Stimulated activated effector memory CD8-positive, alpha-beta T cell treated with anti-CD3 and anti-CD28 coated beads, Interleukin-12 subunit alpha, Interleukin-12 subunit beta, amount 100 ng/mL, for 72 hours (primary cell): ENCODE data around the gene KCNJ3.

Experiments used
- ATAC-seq: fragments of 150-1000 bp; cut with Tn5 transposase; 2 replicates; pipeline ENCODE4 v1.10.0; 2021
- DNase-seq, 2 donors: peaks; one replicate each; pipeline ENCODE4 v3.0.0; 2021 to 2022; ENCODE audit warnings: low spot score in 2 of 2
- H3K27ac Mint-ChIP-seq: one replicate; pipeline ENCODE4 v1.8.0; 2022; ENCODE audit warnings: mild to moderate bottlenecking, mixed read lengths
- H3K36me3 Mint-ChIP-seq: one replicate; pipeline ENCODE4 v1.8.0; 2022; ENCODE audit warnings: mild to moderate bottlenecking, mixed read lengths
- H3K4me1 Mint-ChIP-seq: one replicate; pipeline ENCODE4 v1.8.0; 2022; ENCODE audit warnings: mixed read lengths
- H3K4me3 Mint-ChIP-seq: one replicate; pipeline ENCODE4 v1.8.0; 2022; ENCODE audit warnings: mild to moderate bottlenecking, mixed read lengths
- H3K9me3 Mint-ChIP-seq: one replicate; pipeline ENCODE4 v1.8.0; 2022; ENCODE audit warnings: mixed read lengths

The KCNJ3 gene

DNA sequence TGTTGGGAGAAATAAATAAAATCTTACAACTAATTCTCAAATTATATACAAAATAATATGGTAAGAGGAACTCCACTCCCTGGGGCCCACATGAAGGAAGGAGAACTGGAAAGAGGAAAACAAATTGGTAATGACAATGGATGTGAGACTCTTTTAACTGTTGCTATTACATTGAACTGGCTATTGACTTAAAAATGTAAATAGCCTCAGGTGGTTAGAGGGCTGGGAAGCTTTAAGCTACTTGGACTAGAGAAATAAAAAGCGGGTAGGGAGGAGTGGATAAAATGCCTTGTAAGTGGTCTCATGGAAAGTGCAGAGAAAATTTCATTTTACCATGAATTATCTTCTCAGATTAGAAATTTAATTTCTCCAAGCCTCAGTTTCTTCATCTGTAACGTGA is 64.1 kb downstream of the KCNJ3 start:
- no peaks in the 10 kb centered on the region for H3K36me3 Mint-ChIP-seq
- no peak overlapping the region for H3K4me3 Mint-ChIP-seq
- peaks cover 5% of the 10 kb centered on the region for H3K9me3 Mint-ChIP-seq
- H3K27ac Mint-ChIP-seq, result no peak overlapping the region
- H3K4me1 Mint-ChIP-seq, result no peaks in the 10 kb centered on the region
- no peak for DNase-seq
- ATAC-seq, result no peak

- no peak for ATAC-seq
- Mint-ChIP-seq H3K36me3 (no peaks in the 10 kb centered on the region), H3K4me1 (no peaks in the 10 kb centered on the region)
Observed at GRCh38 chr2:154771664-154772284, 73.3 kb downstream of the KCNJ3 start.

DNA sequence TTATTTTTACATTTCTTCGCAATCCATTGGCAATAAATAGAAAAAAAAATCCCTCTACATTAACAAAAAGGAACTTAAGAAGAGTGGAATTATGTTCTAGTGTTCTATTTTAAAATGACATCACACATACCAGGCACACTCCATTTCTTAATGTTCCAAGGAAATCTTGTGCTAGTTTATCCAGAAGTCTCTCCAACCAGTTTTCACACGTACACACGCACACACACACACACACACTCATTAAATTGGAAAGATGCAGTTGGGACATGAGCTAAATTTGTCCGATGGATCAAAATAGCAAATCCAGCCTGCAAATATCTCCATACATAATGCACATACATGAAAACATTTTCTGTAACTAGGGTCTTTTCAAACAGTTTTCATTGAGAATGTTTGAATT is 78.3 kb downstream of the KCNJ3 start:
- Mint-ChIP-seq H3K36me3 (no peaks in the 10 kb centered on the region), H3K9me3 (peaks cover 17% of the 10 kb centered on the region), H3K4me3 (no peak overlapping the region), H3K27ac (no peak overlapping the region), H3K4me1 (no peaks in the 10 kb centered on the region)
- ATAC-seq (no peak), DNase-seq (no peak)

More at GRCh38 chr2:154771664-154772284, 73.3 kb downstream of the KCNJ3 start:
- Mint-ChIP-seq H3K9me3 (peaks cover 8% of the 10 kb centered on the region), H3K4me3 (no peak overlapping the region), H3K27ac (no peak overlapping the region)
- DNase-seq, result no peak

DNA sequence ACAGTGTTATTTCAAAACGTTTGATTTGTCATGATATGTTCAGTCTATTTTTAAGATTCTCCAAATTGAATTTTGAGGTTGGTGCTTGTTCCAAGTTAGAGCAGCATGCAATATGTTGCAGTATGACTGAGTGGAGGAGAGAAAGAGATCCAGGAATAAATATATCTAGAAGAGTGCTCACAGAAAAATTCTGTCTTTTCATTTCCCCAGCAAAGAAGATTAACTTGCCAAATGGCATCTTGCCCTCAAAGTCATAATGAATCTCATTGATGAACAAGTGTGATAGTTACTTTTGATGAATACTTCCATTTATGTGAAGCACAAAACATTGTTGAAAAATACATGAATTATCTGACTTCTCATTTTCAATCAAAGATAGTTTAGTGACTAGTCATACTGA is 95.9 kb downstream of the KCNJ3 start:
- H3K9me3 Mint-ChIP-seq, result peaks cover 14% of the 10 kb centered on the region
- no peak overlapping the region for H3K27ac Mint-ChIP-seq
- DNase-seq (no peak), ATAC-seq (no peak)
- no peaks in the 10 kb centered on the region for H3K36me3 Mint-ChIP-seq
- no peaks in the 10 kb centered on the region for H3K4me1 Mint-ChIP-seq
- no peak overlapping the region for H3K4me3 Mint-ChIP-seq

GRCh38 chr2:154795651-154796050 is 97.2 kb downstream of the KCNJ3 start:
- no peak overlapping the region for H3K27ac Mint-ChIP-seq
- ATAC-seq (no peak), DNase-seq (no peak)
- H3K4me3 Mint-ChIP-seq, result no peak overlapping the region
- peaks cover 11% of the 10 kb centered on the region for H3K9me3 Mint-ChIP-seq
- no peaks in the 10 kb centered on the region for H3K4me1 Mint-ChIP-seq
- no peaks in the 10 kb centered on the region for H3K36me3 Mint-ChIP-seq

DNA sequence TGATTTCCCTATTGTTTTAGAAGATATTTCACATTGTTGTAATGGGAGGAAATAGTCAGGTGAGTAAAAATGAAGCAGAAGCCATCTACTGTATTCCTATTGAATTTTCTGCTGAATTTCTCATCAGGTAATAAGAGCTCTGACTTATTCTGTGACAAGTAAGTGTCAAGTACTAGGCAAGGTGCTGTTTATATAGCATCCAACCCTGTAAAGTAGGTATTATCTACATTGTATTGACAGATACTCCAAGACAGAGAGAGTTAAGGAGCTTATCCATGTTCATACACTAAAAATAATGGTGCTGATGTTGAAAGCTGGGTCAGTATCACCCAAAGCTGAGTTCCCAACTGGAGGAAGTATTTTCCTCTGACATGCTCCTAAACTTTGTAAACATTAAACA is 106.0 kb downstream of the KCNJ3 start:
- DNase-seq, result no peak
- Mint-ChIP-seq H3K36me3 (no peaks in the 10 kb centered on the region), H3K9me3 (peaks cover 16% of the 10 kb centered on the region), H3K4me3 (no peak overlapping the region), H3K4me1 (no peaks in the 10 kb centered on the region), H3K27ac (no peak overlapping the region)
- no peak for ATAC-seq

- H3K4me3 Mint-ChIP-seq, result no peak overlapping the region
- no peaks in the 10 kb centered on the region for H3K36me3 Mint-ChIP-seq
- ATAC-seq (no peak), DNase-seq (no peak)
- H3K27ac Mint-ChIP-seq, result no peak overlapping the region
- peaks cover 5% of the 10 kb centered on the region for H3K9me3 Mint-ChIP-seq
- no peaks in the 10 kb centered on the region for H3K4me1 Mint-ChIP-seq
Observed at GRCh38 chr2:154813636-154814035, 115.1 kb downstream of the KCNJ3 start.

DNA sequence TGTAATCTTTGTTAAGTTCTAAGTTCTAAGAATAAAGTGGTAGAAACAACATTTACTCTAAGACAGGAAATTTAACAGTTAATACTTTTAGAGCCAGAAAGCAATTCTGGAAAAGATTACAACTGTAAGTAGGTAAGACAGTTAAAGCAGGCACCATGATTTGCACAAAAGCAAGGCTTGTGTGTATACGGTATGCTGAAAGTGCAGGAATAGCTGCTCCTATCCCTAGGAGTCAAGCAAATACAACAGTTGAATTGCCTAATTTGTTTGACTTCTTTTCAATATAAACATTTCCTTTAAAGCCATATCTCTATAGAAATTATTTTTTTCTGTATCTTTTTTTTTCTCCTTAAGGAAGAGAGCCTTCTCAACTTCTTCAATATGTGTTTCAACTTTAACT is 116.4 kb downstream of the KCNJ3 start:
- no peaks in the 10 kb centered on the region for H3K36me3 Mint-ChIP-seq
- peaks cover 6% of the 10 kb centered on the region for H3K9me3 Mint-ChIP-seq
- no peaks in the 10 kb centered on the region for H3K4me1 Mint-ChIP-seq
- no peak for ATAC-seq
- no peak overlapping the region for H3K4me3 Mint-ChIP-seq
- H3K27ac Mint-ChIP-seq, result no peak overlapping the region
- DNase-seq, result no peak

- Mint-ChIP-seq H3K4me3 (no peak overlapping the region), H3K27ac (no peak overlapping the region), H3K9me3 (peaks cover 9% of the 10 kb centered on the region), H3K4me1 (no peaks in the 10 kb centered on the region), H3K36me3 (no peaks in the 10 kb centered on the region)
- DNase-seq (no peak), ATAC-seq (no peak)
Observed at GRCh38 chr2:154825358-154825757, 126.9 kb downstream of the KCNJ3 start.

DNA sequence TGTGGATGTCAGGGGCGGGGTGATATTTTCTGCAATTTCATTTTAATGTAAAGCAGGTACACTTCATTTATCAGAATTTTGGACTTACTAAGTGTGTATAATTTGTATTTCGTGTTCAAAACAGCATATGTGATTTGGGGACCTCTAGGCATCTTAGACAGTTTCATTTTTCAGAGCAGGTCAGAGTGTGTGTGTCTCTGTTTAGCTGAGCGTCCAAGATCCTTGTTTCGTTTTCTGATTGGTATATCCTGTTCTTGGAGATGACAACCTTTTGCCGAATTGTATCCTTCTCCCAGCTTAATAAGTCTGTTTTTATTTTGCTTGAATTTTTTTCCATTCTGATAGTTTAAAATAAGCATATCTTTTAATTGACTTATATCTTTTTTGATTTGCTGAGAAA is 128.3 kb downstream of the KCNJ3 start:
- Mint-ChIP-seq H3K9me3 (peaks cover 6% of the 10 kb centered on the region), H3K36me3 (no peaks in the 10 kb centered on the region), H3K27ac (no peak overlapping the region), H3K4me3 (no peak overlapping the region), H3K4me1 (no peaks in the 10 kb centered on the region)
- ATAC-seq, result no peak
- no peak for DNase-seq

- Mint-ChIP-seq H3K9me3 (peaks cover 10% of the 10 kb centered on the region), H3K27ac (no peak overlapping the region), H3K4me3 (no peak overlapping the region), H3K36me3 (no peaks in the 10 kb centered on the region), H3K4me1 (no peaks in the 10 kb centered on the region)
- DNase-seq, result no peak
- no peak for ATAC-seq
Observed at GRCh38 chr2:154827286-154827685, 128.8 kb downstream of the KCNJ3 start.

DNA sequence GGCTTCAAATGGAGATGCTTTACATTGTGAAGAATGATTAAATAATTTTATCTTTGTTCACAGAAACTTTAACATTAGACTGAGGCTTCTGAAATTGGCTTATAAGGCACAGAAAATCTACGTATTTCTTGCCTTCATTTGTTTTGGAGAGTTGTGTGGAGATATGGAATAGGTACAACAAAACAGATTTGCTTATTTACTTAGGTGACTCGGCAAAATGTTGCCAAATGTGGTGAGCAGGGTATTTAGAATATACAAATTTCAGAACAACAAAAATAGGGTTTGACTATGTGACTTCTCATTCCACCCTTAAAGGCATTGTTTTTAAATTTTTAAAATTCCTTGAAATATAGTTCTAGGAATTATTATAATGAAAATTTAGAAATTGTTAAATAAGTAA is 134.2 kb downstream of the KCNJ3 start:
- no peaks in the 10 kb centered on the region for H3K36me3 Mint-ChIP-seq
- H3K4me1 Mint-ChIP-seq, result no peaks in the 10 kb centered on the region
- H3K27ac Mint-ChIP-seq, result no peak overlapping the region
- DNase-seq (no peak), ATAC-seq (no peak)
- H3K9me3 Mint-ChIP-seq, result peaks cover 7% of the 10 kb centered on the region
- H3K4me3 Mint-ChIP-seq, result no peak overlapping the region

DNA sequence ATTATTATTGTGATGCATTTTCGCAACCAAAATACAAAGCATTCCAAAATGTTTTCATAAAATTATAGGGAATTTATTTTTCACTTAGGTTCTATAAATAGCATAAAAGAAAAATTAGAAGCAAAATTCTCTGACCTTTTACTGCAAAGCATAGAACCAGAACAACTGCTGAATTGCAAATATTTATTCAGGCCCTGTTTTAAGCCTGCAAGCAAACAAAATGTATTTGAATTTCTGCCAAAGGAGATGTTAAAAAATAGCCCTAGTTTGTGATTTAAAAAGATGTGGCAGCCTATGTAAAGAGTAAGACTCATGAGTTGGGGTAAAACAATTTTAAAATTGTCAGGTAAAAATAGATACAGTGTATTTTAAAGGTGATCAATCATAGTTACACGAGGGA is 138.1 kb downstream of the KCNJ3 start:
- Mint-ChIP-seq H3K27ac (no peak overlapping the region), H3K4me1 (no peaks in the 10 kb centered on the region), H3K4me3 (no peak overlapping the region), H3K36me3 (no peaks in the 10 kb centered on the region), H3K9me3 (peaks cover 12% of the 10 kb centered on the region)
- DNase-seq (no peak), ATAC-seq (no peak)

- Mint-ChIP-seq H3K9me3 (peaks cover 15% of the 10 kb centered on the region), H3K4me1 (no peaks in the 10 kb centered on the region)
- ATAC-seq, result no peak
Observed at GRCh38 chr2:154837035-154837434, 138.5 kb downstream of the KCNJ3 start.

DNA sequence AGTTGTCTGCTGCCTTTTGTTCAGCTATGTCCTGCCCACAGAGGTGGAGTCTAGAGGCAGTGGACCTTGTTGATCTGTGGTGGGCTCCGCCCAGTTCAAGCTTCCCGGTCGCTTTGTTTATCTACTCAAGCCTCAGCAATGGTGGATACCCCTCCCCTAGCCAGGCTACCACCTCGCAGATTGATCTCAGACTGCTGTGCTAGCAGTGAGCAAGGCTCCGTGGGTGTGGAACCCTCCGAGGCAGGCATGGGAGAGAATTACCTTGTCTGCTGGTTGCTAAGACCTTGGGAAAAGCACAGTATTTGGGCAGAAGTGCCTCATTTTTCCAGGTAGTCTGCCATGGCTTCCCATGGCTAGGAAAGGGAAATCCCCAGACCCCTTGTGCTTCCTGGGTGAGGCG is 146.0 kb downstream of the KCNJ3 start:
- no peaks in the 10 kb centered on the region for H3K4me1 Mint-ChIP-seq
- no peak overlapping the region for H3K27ac Mint-ChIP-seq
- H3K9me3 Mint-ChIP-seq, result peaks cover 13% of the 10 kb centered on the region
- DNase-seq (no peak), ATAC-seq (no peak)
- no peak overlapping the region for H3K4me3 Mint-ChIP-seq
- H3K36me3 Mint-ChIP-seq, result no peaks in the 10 kb centered on the region

More at GRCh38 chr2:154837035-154837434, 138.5 kb downstream of the KCNJ3 start:
- DNase-seq, result no peak
- H3K27ac Mint-ChIP-seq, result no peak overlapping the region
- no peaks in the 10 kb centered on the region for H3K36me3 Mint-ChIP-seq
- no peak overlapping the region for H3K4me3 Mint-ChIP-seq

DNA sequence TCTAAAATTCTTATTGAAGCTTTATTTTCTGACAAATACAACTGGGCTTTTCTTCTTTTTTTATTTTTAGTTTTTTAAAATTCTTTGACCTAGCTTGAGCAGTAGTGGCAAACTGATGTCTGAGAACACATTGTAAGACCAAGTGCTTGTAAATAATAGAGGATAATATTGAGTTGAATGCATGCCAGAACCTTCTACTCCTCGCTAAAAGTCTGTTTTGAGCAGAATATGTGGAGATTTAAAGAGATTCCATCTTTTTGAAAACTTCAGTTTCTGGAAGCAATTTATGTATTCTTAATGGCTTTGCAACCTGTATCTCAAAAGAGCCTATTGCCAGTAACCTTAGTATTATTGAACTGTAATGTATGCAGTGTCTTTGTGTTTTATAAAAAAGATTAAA is 148.3 kb downstream of the KCNJ3 start:
- Mint-ChIP-seq H3K4me1 (no peaks in the 10 kb centered on the region), H3K27ac (no peak overlapping the region), H3K36me3 (no peaks in the 10 kb centered on the region), H3K4me3 (no peak overlapping the region), H3K9me3 (peaks cover 7% of the 10 kb centered on the region)
- no peak for DNase-seq
- no peak for ATAC-seq

GRCh38 chr2:154849482-154849881 is 151.0 kb downstream of the KCNJ3 start:
- no peaks in the 10 kb centered on the region for H3K36me3 Mint-ChIP-seq

More at GRCh38 chr2:154849482-154849881, 151.0 kb downstream of the KCNJ3 start:
- DNase-seq (no peak), ATAC-seq (no peak)
- H3K27ac Mint-ChIP-seq, result no peak overlapping the region
- no peak overlapping the region for H3K4me3 Mint-ChIP-seq
- H3K9me3 Mint-ChIP-seq, result no peaks in the 10 kb centered on the region
- H3K4me1 Mint-ChIP-seq, result no peaks in the 10 kb centered on the region
